ENCODE measurements around the gene CANT1. TPM values are rescaled to one million over a fixed set of nuclear protein-coding genes. Genes with fewer than 3 reads are reported as not detected.

CANT1 gene
- total and polyA plus RNA-seq, 2 donors, result 18.5 to 20.2 TPM

GRCh38 chr17:78971756-78972506 lies 37.6 kb downstream of the CANT1 start:
- no peaks in the 10 kb centered on the region for H3K27me3 ChIP-seq (ENCODE audit: control insufficient read depth in 2 of 2, insufficient read depth in 1 of 2, low read length in 1 of 2)
- 94% methylated on average over 22 of the region's 22 CpGs for WGBS
- no peak for DNase-seq (ENCODE audit: low read depth in 6 of 9, low spot score in 9 of 9)
- no peak overlapping the region for H3K4me3 ChIP-seq (ENCODE audit: low read length in 2 of 2)
- peaks cover 34 to 60% of the 10 kb centered on the region in 2 donors for H3K36me3 ChIP-seq (ENCODE audit: control insufficient read depth in 2 of 2, insufficient read depth in 2 of 2, low read length in 1 of 2)
- H3K9me3 ChIP-seq (ENCODE audit: control insufficient read depth in 2 of 2, insufficient read depth in 1 of 2, low read length in 1 of 2), result peaks cover 0 to 3% of the 10 kb centered on the region in 2 donors
- no peak overlapping the region for H3K27ac ChIP-seq (ENCODE audit: low read depth in 1 of 2, low read length in 1 of 2)
- peaks cover 3 to 44% of the 10 kb centered on the region in 2 donors for H3K4me1 ChIP-seq (ENCODE audit: control insufficient read depth in 2 of 2, insufficient read depth in 2 of 2, low read length in 2 of 2)

GRCh38 chr17:78970834-78971755 lies 38.5 kb downstream of the CANT1 start:
- peak; percentile 53 to 89 (median 78) for DNase-seq (ENCODE audit: low read depth in 6 of 9, low spot score in 9 of 9)
- peaks cover 0 to 3% of the 10 kb centered on the region in 2 donors for H3K9me3 ChIP-seq (ENCODE audit: control insufficient read depth in 2 of 2, insufficient read depth in 1 of 2, low read length in 1 of 2)
- peaks cover 3 to 44% of the 10 kb centered on the region in 2 donors for H3K4me1 ChIP-seq (ENCODE audit: control insufficient read depth in 2 of 2, insufficient read depth in 2 of 2, low read length in 2 of 2)
- WGBS, result 59% methylated on average over 33 of the region's 33 CpGs
- H3K4me3 ChIP-seq (ENCODE audit: low read length in 2 of 2), result no peak overlapping the region
- H3K27me3 ChIP-seq (ENCODE audit: control insufficient read depth in 2 of 2, insufficient read depth in 1 of 2, low read length in 1 of 2), result no peaks in the 10 kb centered on the region
- H3K27ac ChIP-seq (ENCODE audit: low read depth in 1 of 2, low read length in 1 of 2), result no peak overlapping the region
- peaks cover 29 to 54% of the 10 kb centered on the region in 2 donors for H3K36me3 ChIP-seq (ENCODE audit: control insufficient read depth in 2 of 2, insufficient read depth in 2 of 2, low read length in 1 of 2)

GRCh38 chr17:78969865-78970264 lies 39.7 kb downstream of the CANT1 start:
- Histone ChIP-seq H3K36me3 (ENCODE audit: control insufficient read depth in 2 of 2, insufficient read depth in 2 of 2, low read length in 1 of 2) (peaks cover 20 to 48% of the 10 kb centered on the region in 2 donors), H3K4me3 (ENCODE audit: low read length in 2 of 2) (no peak overlapping the region), H3K4me1 (ENCODE audit: control insufficient read depth in 2 of 2, insufficient read depth in 2 of 2, low read length in 2 of 2) (peaks cover 11 to 52% of the 10 kb centered on the region in 2 donors), H3K27ac (ENCODE audit: low read depth in 1 of 2, low read length in 1 of 2) (no peak overlapping the region), H3K9me3 (ENCODE audit: control insufficient read depth in 2 of 2, insufficient read depth in 1 of 2, low read length in 1 of 2) (peaks cover 0 to 3% of the 10 kb centered on the region in 2 donors), H3K27me3 (ENCODE audit: control insufficient read depth in 2 of 2, insufficient read depth in 1 of 2, low read length in 1 of 2) (no peaks in the 10 kb centered on the region)
- WGBS, result 98% methylated on average over 9 of the region's 9 CpGs
- DNase-seq (ENCODE audit: low read depth in 6 of 9, low spot score in 9 of 9), result peak in 1 of 9 donors; percentile 29

- Histone ChIP-seq H3K36me3 (ENCODE audit: control insufficient read depth in 2 of 2, insufficient read depth in 2 of 2, low read length in 1 of 2) (peaks cover 9 to 36% of the 10 kb centered on the region in 2 donors), H3K27ac (ENCODE audit: low read depth in 1 of 2, low read length in 1 of 2) (no peak overlapping the region), H3K9me3 (ENCODE audit: control insufficient read depth in 2 of 2, insufficient read depth in 1 of 2, low read length in 1 of 2) (peaks cover 0 to 3% of the 10 kb centered on the region in 2 donors), H3K27me3 (ENCODE audit: control insufficient read depth in 2 of 2, insufficient read depth in 1 of 2, low read length in 1 of 2) (no peaks in the 10 kb centered on the region), H3K4me3 (ENCODE audit: low read length in 2 of 2) (no peak overlapping the region), H3K4me1 (ENCODE audit: control insufficient read depth in 2 of 2, insufficient read depth in 2 of 2, low read length in 2 of 2) (peaks cover 11 to 51% of the 10 kb centered on the region in 2 donors)
- no peak for DNase-seq (ENCODE audit: low read depth in 6 of 9, low spot score in 9 of 9)
- WGBS, result 97% methylated on average over 21 of the region's 21 CpGs
These were observed 41.7 kb downstream of the CANT1 start for GRCh38 chr17:78967782-78968362.

- peaks cover 6 to 29% of the 10 kb centered on the region in 2 donors for H3K36me3 ChIP-seq (ENCODE audit: control insufficient read depth in 2 of 2, insufficient read depth in 2 of 2, low read length in 1 of 2)
- 95% methylated on average over 23 of the region's 23 CpGs for WGBS
- H3K27ac ChIP-seq (ENCODE audit: low read depth in 1 of 2, low read length in 1 of 2), result no peak overlapping the region
- DNase-seq (ENCODE audit: low read depth in 6 of 9, low spot score in 9 of 9), result no peak
- no peak overlapping the region for H3K4me3 ChIP-seq (ENCODE audit: low read length in 2 of 2)
- peaks cover 0 to 3% of the 10 kb centered on the region in 2 donors for H3K9me3 ChIP-seq (ENCODE audit: control insufficient read depth in 2 of 2, insufficient read depth in 1 of 2, low read length in 1 of 2)
- H3K4me1 ChIP-seq (ENCODE audit: control insufficient read depth in 2 of 2, insufficient read depth in 2 of 2, low read length in 2 of 2), result peaks cover 11 to 51% of the 10 kb centered on the region in 2 donors
- H3K27me3 ChIP-seq (ENCODE audit: control insufficient read depth in 2 of 2, insufficient read depth in 1 of 2, low read length in 1 of 2), result no peaks in the 10 kb centered on the region
These were observed 42.5 kb downstream of the CANT1 start for GRCh38 chr17:78966910-78967600.

- no peak for DNase-seq (ENCODE audit: low read depth in 6 of 9, low spot score in 9 of 9)
- no peak overlapping the region for H3K27ac ChIP-seq (ENCODE audit: low read depth in 1 of 2, low read length in 1 of 2)
- H3K9me3 ChIP-seq (ENCODE audit: control insufficient read depth in 2 of 2, insufficient read depth in 1 of 2, low read length in 1 of 2), result peaks cover under 1 to 2% of the 10 kb centered on the region in 2 donors
- peaks cover 11 to 46% of the 10 kb centered on the region in 2 donors for H3K4me1 ChIP-seq (ENCODE audit: control insufficient read depth in 2 of 2, insufficient read depth in 2 of 2, low read length in 2 of 2)
- H3K36me3 ChIP-seq (ENCODE audit: control insufficient read depth in 2 of 2, insufficient read depth in 2 of 2, low read length in 1 of 2), result peaks cover 6 to 26% of the 10 kb centered on the region in 2 donors
- WGBS, result 94% methylated on average over 26 of the region's 26 CpGs
- H3K27me3 ChIP-seq (ENCODE audit: control insufficient read depth in 2 of 2, insufficient read depth in 1 of 2, low read length in 1 of 2), result no peaks in the 10 kb centered on the region
- H3K4me3 ChIP-seq (ENCODE audit: low read length in 2 of 2), result no peak overlapping the region
These were observed 43.3 kb downstream of the CANT1 start for GRCh38 chr17:78966123-78966813.

- Histone ChIP-seq H3K4me1 (ENCODE audit: control insufficient read depth in 2 of 2, insufficient read depth in 2 of 2, low read length in 2 of 2) (peaks cover 11 to 40% of the 10 kb centered on the region in 2 donors), H3K36me3 (ENCODE audit: control insufficient read depth in 2 of 2, insufficient read depth in 2 of 2, low read length in 1 of 2) (peaks cover 6 to 18% of the 10 kb centered on the region in 2 donors), H3K4me3 (ENCODE audit: low read length in 2 of 2) (no peak overlapping the region), H3K9me3 (ENCODE audit: control insufficient read depth in 2 of 2, insufficient read depth in 1 of 2, low read length in 1 of 2) (peaks cover 0 to 2% of the 10 kb centered on the region in 2 donors), H3K27me3 (ENCODE audit: control insufficient read depth in 2 of 2, insufficient read depth in 1 of 2, low read length in 1 of 2) (no peaks in the 10 kb centered on the region), H3K27ac (ENCODE audit: low read depth in 1 of 2, low read length in 1 of 2) (peak overlapping the region in 1 of 2 donors; percentile 86)
- DNase-seq (ENCODE audit: low read depth in 6 of 9, low spot score in 9 of 9), result peak in 8 of 9 donors; percentile 17 to 75 (median 40)
- 78% methylated on average over 8 of the region's 8 CpGs for WGBS
These were observed 44.1 kb downstream of the CANT1 start for GRCh38 chr17:78965491-78965924.

- Histone ChIP-seq H3K27ac (ENCODE audit: low read depth in 1 of 2, low read length in 1 of 2) (no peak overlapping the region), H3K4me1 (ENCODE audit: control insufficient read depth in 2 of 2, insufficient read depth in 2 of 2, low read length in 2 of 2) (peaks cover 8 to 29% of the 10 kb centered on the region in 2 donors), H3K4me3 (ENCODE audit: low read length in 2 of 2) (no peak overlapping the region), H3K36me3 (ENCODE audit: control insufficient read depth in 2 of 2, insufficient read depth in 2 of 2, low read length in 1 of 2) (peaks cover 3 to 5% of the 10 kb centered on the region in 2 donors), H3K27me3 (ENCODE audit: control insufficient read depth in 2 of 2, insufficient read depth in 1 of 2, low read length in 1 of 2) (no peaks in the 10 kb centered on the region), H3K9me3 (ENCODE audit: control insufficient read depth in 2 of 2, insufficient read depth in 1 of 2, low read length in 1 of 2) (peaks cover 0 to 2% of the 10 kb centered on the region in 2 donors)
- 97% methylated on average over 6 of the region's 6 CpGs for WGBS
- DNase-seq (ENCODE audit: low read depth in 6 of 9, low spot score in 9 of 9), result no peak
These were observed 46.2 kb downstream of the CANT1 start for GRCh38 chr17:78963378-78963777.
